Right lobe of liver (tissue), 4 donors: ENCODE data around the gene SQSTM1.

Experiments
- CTCF ChIP-seq, 4 donors: fragments of 200-600 bp in 3 of 4; fragments of 450-650 bp in 1 of 4; IDR thresholded peaks; one replicate each; pipeline versions ENCODE4 v1.5.1 to v1.8.0; 2016 to 2022; ENCODE audit warnings: antibody characterized with exemption in 4 of 4, mild to moderate bottlenecking in 2 of 4
- POLR2A ChIP-seq: fragments of 450-650 bp; IDR thresholded peaks from one replicate; pipeline ENCODE4 v1.6.1; 2017; ENCODE audit warnings: antibody characterized with exemption, mild to moderate bottlenecking
- donor health status: DM: no; HTN: no; CAD: no.
- donor health status: DM: no; HTN: no; CAD: no.
- donor health status: DM: no; HTN: yes; CAD: no.

GRCh38 chr5:179822059-179822432 lies 1.3 kb downstream of the SQSTM1 start:
- TF ChIP-seq CTCF (IDR thresholded peaks at IDR 0.05) (no peak), POLR2A (no peak)
